CD4-positive, alpha-beta T cell (primary cell): Measurements from ENCODE around the gene FAM151A. TPM values are rescaled to one million over a fixed set of nuclear protein-coding genes. Genes with fewer than 3 reads are reported as not detected.

ENCODE experiments used
- ATAC-seq: fragments of 200-7000 bp; cut with Tn5 transposase; one replicate; pipeline ENCODE4 v1.10.0; 2022; ENCODE audit warnings: mild to moderate bottlenecking; ENCODE audit not compliant: poor library complexity
- CTCF ChIA-PET: fragments of 350-600 bp; sonication (Branson Sonifier 250); formaldehyde crosslinking; loops from one replicate; lab custom pipeline; 2021; ENCODE audit warnings: antibody characterized with exemption, inconsistent platforms; lab: Charles Lee
- POLR2A ChIA-PET: fragments of 350-600 bp; sonication (Branson Sonifier 250); formaldehyde crosslinking; loops from one replicate; lab custom pipeline; 2021; ENCODE audit warnings: antibody characterized with exemption, inconsistent platforms; lab: Charles Lee
- DNase-seq, 14 experiments: peaks; one replicate each; pipeline ENCODE4 v3.0.0-alpha.2; 2013 to 2020; ENCODE audit warnings: mixed read lengths in 2 of 14
- H3K27ac ChIP-seq, 2 donors: one replicate each; pipeline versions ENCODE4 v1.5.1 to v1.7.0; 2013; ENCODE audit warnings: low read length in 2 of 2, low read depth in 1 of 2, mild to moderate bottlenecking in 1 of 2
- H3K27me3 ChIP-seq, 2 experiments: 1 replicate in 1 of 2; 2 replicates in 1 of 2; pipeline versions ENCODE4 v1.6.1 to v1.7.0; 2013; ENCODE audit warnings: low read length in 2 of 2, control low read depth in 1 of 2, mild to moderate bottlenecking in 1 of 2, moderate library complexity in 1 of 2; ENCODE audit not compliant: insufficient read depth in 2 of 2, control insufficient read depth in 1 of 2
- H3K36me3 ChIP-seq: one replicate; pipeline ENCODE4 v1.6.1; 2013; ENCODE audit warnings: low read length, control low read depth; ENCODE audit not compliant: insufficient read depth
- H3K4me1 ChIP-seq: one replicate; pipeline ENCODE4 v1.6.1; 2013; ENCODE audit warnings: low read length, control low read depth; ENCODE audit not compliant: insufficient read depth
- H3K4me3 ChIP-seq: one replicate; pipeline ENCODE4 v1.5.1; 2013; ENCODE audit warnings: mild to moderate bottlenecking, low read length, moderate library complexity
- H3K9me3 ChIP-seq, 2 experiments: 1 replicate in 1 of 2; 2 replicates in 1 of 2; pipeline versions ENCODE4 v1.6.1 to v1.7.0; 2013; ENCODE audit warnings: low read length in 2 of 2, mild to moderate bottlenecking in 2 of 2, control low read depth in 1 of 2, moderate library complexity in 1 of 2; ENCODE audit not compliant: control insufficient read depth in 1 of 2, insufficient read depth in 1 of 2
- H3K27ac Mint-ChIP-seq: one replicate; pipeline ENCODE4 v1.8.0; 2020; ENCODE audit warnings: mixed read lengths
- H3K27me3 Mint-ChIP-seq: one replicate; pipeline ENCODE4 v1.8.0; 2021; ENCODE audit warnings: mixed read lengths
- H3K36me3 Mint-ChIP-seq: one replicate; pipeline ENCODE4 v1.8.0; 2021; ENCODE audit warnings: low read depth, mixed read lengths
- H3K4me1 Mint-ChIP-seq: one replicate; pipeline ENCODE4 v1.8.0; 2021; ENCODE audit warnings: low read depth, mixed read lengths
- H3K4me3 Mint-ChIP-seq: one replicate; pipeline ENCODE4 v1.8.0; 2020; ENCODE audit warnings: mild to moderate bottlenecking, mixed read lengths
- H3K9me3 Mint-ChIP-seq: one replicate; pipeline ENCODE4 v1.8.0; 2020; ENCODE audit warnings: mixed read lengths
- CTCF ChIP-seq: fragments of 200-600 bp; IDR thresholded peaks from one replicate; pipeline ENCODE4 v1.8.0; 2022; ENCODE audit warnings: antibody characterized with exemption, mild to moderate bottlenecking
- intact Hi-C, 2 experiments: fragments of 100-400 bp; cut with DNase I in 1 of 2; cut with micrococcal nuclease in 1 of 2; formaldehyde crosslinking; loops; one replicate each; pipeline versions ENCODE4 v1.15.1 to v1.9.0; 2023 to 2025; cut with DNase I, micrococcal nuclease
- total RNA-seq, 174 experiments: library from RNA in 2 of 174; stranded (reverse) in 2 of 174; gene quantifications; one replicate each; pipeline ENCODE4 v1.2.3 and lab custom pipeline; 2021 to 2026

Gene FAM151A
- total RNA-seq, 2 experiments from 2014 or later, result not detected

- H3K4me3 Mint-ChIP-seq, result no peak overlapping the region
- no peak overlapping the region for H3K27ac ChIP-seq
- ChIA-PET CTCF (no interaction called here), POLR2A (no interaction called here)
- peaks cover 19% of the 10 kb centered on the region for H3K27me3 Mint-ChIP-seq
- H3K27ac Mint-ChIP-seq, result no peak overlapping the region
- peaks cover 0 to 5% of the 10 kb centered on the region in 2 experiments for H3K27me3 ChIP-seq
- H3K4me1 ChIP-seq, result no peaks in the 10 kb centered on the region
- no peak for TF ChIP-seq CTCF
- intact Hi-C loops, result no loop called here
- no peaks in the 10 kb centered on the region for H3K36me3 ChIP-seq
- H3K4me1 Mint-ChIP-seq, result no peaks in the 10 kb centered on the region
- H3K9me3 Mint-ChIP-seq, result no peaks in the 10 kb centered on the region
- DNase-seq, result no peak
- no peak for ATAC-seq
- no peak overlapping the region for H3K4me3 ChIP-seq
- no peaks in the 10 kb centered on the region for H3K36me3 Mint-ChIP-seq
- H3K9me3 ChIP-seq, result peaks cover 0 to 4% of the 10 kb centered on the region in 2 experiments
Observed at GRCh38 chr1:54650417-54650816, 27.1 kb upstream of the FAM151A start.

- H3K4me3 Mint-ChIP-seq, result no peak overlapping the region
- intact Hi-C loops, result no loop called here
- CTCF ChIA-PET, result no interaction called here
Observed at GRCh38 chr1:54649921-54650320, 26.6 kb upstream of the FAM151A start.

GRCh38 chr1:54649130-54649898, 26.0 kb upstream of the FAM151A start:
- Histone ChIP-seq H3K27me3 (peaks cover 0 to 5% of the 10 kb centered on the region in 2 experiments), H3K4me1 (no peaks in the 10 kb centered on the region), H3K27ac (no peak overlapping the region), H3K36me3 (no peaks in the 10 kb centered on the region), H3K4me3 (no peak overlapping the region), H3K9me3 (peaks cover under 1 to 13% of the 10 kb centered on the region in 2 experiments)
- H3K36me3 Mint-ChIP-seq, result no peaks in the 10 kb centered on the region
- H3K27me3 Mint-ChIP-seq, result peaks cover 19% of the 10 kb centered on the region
- H3K4me1 Mint-ChIP-seq, result no peaks in the 10 kb centered on the region
- intact Hi-C loops, result no loop called here
- ATAC-seq, result no peak
- TF ChIP-seq CTCF, result no peak
- H3K9me3 Mint-ChIP-seq, result no peaks in the 10 kb centered on the region
- DNase-seq, result no peak
- ChIA-PET CTCF (no interaction called here), POLR2A (no interaction called here)
- no peak overlapping the region for H3K27ac Mint-ChIP-seq
- H3K4me3 Mint-ChIP-seq, result no peak overlapping the region

More at GRCh38 chr1:54649921-54650320, 26.6 kb upstream of the FAM151A start:
- H3K4me1 ChIP-seq, result no peaks in the 10 kb centered on the region
- H3K4me3 ChIP-seq, result no peak overlapping the region
- Mint-ChIP-seq H3K27me3 (peaks cover 19% of the 10 kb centered on the region), H3K27ac (no peak overlapping the region), H3K9me3 (no peaks in the 10 kb centered on the region), H3K4me1 (no peaks in the 10 kb centered on the region), H3K36me3 (no peaks in the 10 kb centered on the region)
- H3K9me3 ChIP-seq, result peaks cover 0 to 7% of the 10 kb centered on the region in 2 experiments
- H3K27me3 ChIP-seq, result peaks cover 0 to 5% of the 10 kb centered on the region in 2 experiments
- TF ChIP-seq CTCF, result no peak
- no peak for ATAC-seq
- no peaks in the 10 kb centered on the region for H3K36me3 ChIP-seq
- DNase-seq, result no peak
- H3K27ac ChIP-seq, result no peak overlapping the region
- POLR2A ChIA-PET, result no interaction called here
